ENCODE measurements around the gene YLPM1. TPM values are rescaled to one million over a fixed set of nuclear protein-coding genes. Genes with fewer than 3 reads are reported as not detected.

YLPM1 gene
- total and polyA plus RNA-seq, 10 of the 15 experiments (the other 5 are each of a cell fraction or from before 2014, with no cell fraction given) = 11.1 to 48.2 (median 18.0) TPM

- RAD21 ChIA-PET (ENCODE audit: unreplicated experiment) = interaction anchor here (3.2 kb wide), 1 partner anchor 30 kb away, joined by 11 read pairs; no protein-coding TSS in a partner anchor
- H3K36me3 ChIP-seq (ENCODE audit: control insufficient read depth in 2 of 2, insufficient read depth in 2 of 2, low read length in 1 of 2) = no peaks in the 10 kb centered on the region
- no peaks in the 10 kb centered on the region; the same call in 1 of the 2 replicates for H3K79me2 ChIP-seq (ENCODE audit: control insufficient read depth, insufficient read depth, low read length)
- H3K4me1 ChIP-seq (ENCODE audit: control insufficient read depth, insufficient read depth, low read length) = peaks cover 13% of the 10 kb centered on the region
- no peak for FAIRE-seq
- peak within 1 kb of the TSS; percentile 85 for H2AFZ ChIP-seq (ENCODE audit: control insufficient read depth, low read depth, low read length)
- in situ Hi-C loops (cut with MboI) = no loop called here
- H3K9ac ChIP-seq (ENCODE audit: control insufficient read depth, insufficient read depth, low read length) = no peak within 1 kb of the TSS
- POLR2A ChIA-PET = interaction anchor here (0.6 kb wide), 1 partner anchor 18 kb away, joined by 3 read pairs; no protein-coding TSS in a partner anchor
- no peak for DNase-seq (ENCODE audit: low read depth, low spot score)
- no TSS peak for BruUV-seq (replicated peaks)
- intact Hi-C loops (cut with micrococcal nuclease; ENCODE audit: unreplicated experiment) = no loop called here
- H3K27ac ChIP-seq (ENCODE audit: control insufficient read depth, insufficient read depth) = no peak within 1 kb of the TSS
- H3K4me3 ChIP-seq = no peak within 1 kb of the TSS
- ATAC-seq = peak; percentile 47
- WGBS (ENCODE audit: insufficient coverage, insufficient replicate concordance, low lambda C conversion rate, missing lambda C conversion rate) = 36% methylated on average over 13 of the region's 13 CpGs
- CTCF ChIA-PET = interaction anchor here (1.0 to 20.7 kb wide), 4 partner anchors 18 to 258 kb away, joined by 3 to 289 read pairs (median 38); no protein-coding TSS in a partner anchor
- no peaks in the 10 kb centered on the region; a peak in 1 of 4 replicates for H3K27me3 ChIP-seq (replicated peaks in 1 of 2; ENCODE audit: control insufficient read depth in 2 of 2, insufficient read depth in 2 of 2, low read length in 1 of 2)
- SMC1A ChIA-PET (ENCODE audit: uncharacterized antibody, unreplicated experiment) = interaction anchor here (0.6 to 5.0 kb wide), 4 partner anchors 10 to 275 kb away, joined by 3 to 30 read pairs (median 4); no protein-coding TSS in a partner anchor
- H4K20me1 ChIP-seq (ENCODE audit: control insufficient read depth, insufficient read depth) = no peaks in the 10 kb centered on the region
- no peak within 1 kb of the TSS for H3K4me2 ChIP-seq (ENCODE audit: control insufficient read depth, insufficient read depth)
- TF ChIP-seq IKZF1 (conservative IDR thresholded peaks at IDR 0.05) (no peak), ZNF207 (IDR thresholded peaks at IDR 0.05; ENCODE audit: borderline replicate concordance) (no peak), FOXM1 (IDR thresholded peaks at IDR 0.05; ENCODE audit: low read depth, low read length) (no peak), NR2F1 (conservative IDR thresholded peaks at IDR 0.05) (no peak), EGR1 (IDR thresholded peaks at IDR 0.05; ENCODE audit: borderline replicate concordance in 1 of 2, low read depth in 2 of 2, low read length in 2 of 2) (no peak), SMARCA5 (IDR thresholded peaks at IDR 0.05) (no peak), ZBTB40 (IDR thresholded peaks at IDR 0.05; ENCODE audit: borderline replicate concordance) (no peak), CHD2 (IDR thresholded peaks at IDR 0.05; ENCODE audit: borderline replicate concordance, low read depth, low read length) (no peak), TBL1XR1 (IDR thresholded peaks at IDR 0.05; ENCODE audit: low read depth, low read length) (no peak), JUNB (IDR thresholded peaks at IDR 0.05) (no peak), ATF7 (IDR thresholded peaks at IDR 0.05; ENCODE audit: low read depth) (no peak), RAD51 (IDR thresholded peaks at IDR 0.05) (no peak), NFYB (IDR thresholded peaks at IDR 0.05; ENCODE audit: insufficient read depth, low read depth, low read length) (no peak), MTA2 (IDR thresholded peaks at IDR 0.05; ENCODE audit: low read depth) (no peak), HSF1 (IDR thresholded peaks at IDR 0.05; ENCODE audit: low read depth, low read length) (no peak)
- no peaks in the 10 kb centered on the region for H3K9me3 ChIP-seq (replicated peaks; ENCODE audit: control insufficient read depth, insufficient read depth, low read length)
Observed at GRCh38 chr14:74875941-74876913, 113.1 kb downstream of the YLPM1 start, which contains the start of gene PROX2. Gene PROX2 (minus strand): TSS chr14:74876145. CDS start chr14:74863834, 12,311 bp downstream.
